Stimulated activated CD8-positive, alpha-beta memory T cell treated with anti-CD3 and anti-CD28 coated beads, Interleukin-2, amount 100 ng/mL, for 1 hour (primary cell): ENCODE results near the gene RASSF10.

Experiments used
- DNase-seq, 2 donors: peaks; one replicate each; pipeline ENCODE4 v3.0.0-alpha.2; 2020; ENCODE audit warnings: low read depth in 2 of 2

The RASSF10 gene

DNA sequence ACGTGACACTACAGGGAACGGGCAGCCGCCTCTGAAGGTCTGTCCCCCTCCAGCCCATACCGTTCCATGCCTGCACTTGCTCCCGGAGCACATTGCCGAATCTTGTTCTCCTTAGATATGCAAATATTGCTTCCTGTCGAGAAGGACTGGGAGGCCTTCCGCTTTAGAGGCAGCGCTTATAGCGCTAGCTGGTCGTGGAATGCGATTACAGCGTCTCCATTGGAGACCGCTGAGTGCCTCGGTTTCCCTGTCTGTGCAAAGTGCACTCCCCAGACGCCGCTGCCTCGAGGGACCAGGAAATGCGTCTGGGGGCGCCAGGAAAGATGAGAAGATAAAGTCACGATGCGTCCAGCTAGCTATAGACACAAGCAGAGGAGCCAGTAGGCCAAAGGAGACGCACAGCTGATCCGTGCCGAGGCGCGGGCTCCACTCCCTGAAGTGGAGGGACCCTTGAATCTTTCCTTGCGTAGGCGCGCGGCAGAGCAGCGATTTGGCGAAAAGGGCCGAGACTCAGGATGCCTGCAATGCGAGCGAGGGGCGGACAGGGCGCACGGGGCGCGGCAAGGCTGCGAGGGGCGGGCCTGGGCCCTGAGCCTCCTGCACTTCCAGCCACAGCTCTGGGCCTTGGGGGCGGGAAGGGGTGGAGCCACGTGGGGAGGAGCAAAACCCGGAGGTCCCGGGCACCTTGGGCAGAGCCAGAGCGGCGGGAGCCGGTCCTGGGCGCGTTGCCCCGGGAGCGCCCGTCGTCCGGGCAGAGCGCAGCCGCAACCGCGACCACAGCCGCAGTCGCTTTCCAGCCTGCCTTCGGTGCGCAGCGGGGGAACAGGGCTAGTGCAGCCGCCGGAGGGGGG is at the start of gene RASSF10:
Gene RASSF10, plus strand, starts transcription at position 692 of the 851 bp plus-strand sequence. CDS start 261 bp downstream, outside the sequence.
- no peak for DNase-seq

- DNase-seq = no peak
Measured at GRCh38 chr11:12961615-12962014, 47.5 kb upstream of the RASSF10 start.

- DNase-seq = no peak
Measured at GRCh38 chr11:12962306-12962705, 46.8 kb upstream of the RASSF10 start.

DNA sequence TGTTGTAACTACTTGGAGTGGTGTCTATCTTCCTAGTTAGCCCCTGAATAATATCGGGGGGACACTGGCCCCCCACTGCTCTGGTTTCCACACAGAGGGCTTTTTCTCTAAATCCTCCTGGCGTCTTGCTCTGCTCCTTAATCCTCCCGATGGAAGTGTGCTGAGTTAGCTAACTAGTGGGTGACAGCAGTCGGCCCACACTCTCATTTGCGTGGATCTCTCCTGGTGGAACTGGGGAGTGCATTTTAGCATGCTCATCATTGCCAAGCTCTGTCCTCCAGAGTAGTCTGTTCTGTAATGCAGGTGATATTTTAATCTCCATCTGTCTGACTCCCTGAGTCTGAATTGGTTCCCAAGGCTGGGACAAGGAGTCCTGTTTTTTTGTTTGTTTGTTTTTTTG is 46.1 kb upstream of the RASSF10 start:
- no peak for DNase-seq

DNA sequence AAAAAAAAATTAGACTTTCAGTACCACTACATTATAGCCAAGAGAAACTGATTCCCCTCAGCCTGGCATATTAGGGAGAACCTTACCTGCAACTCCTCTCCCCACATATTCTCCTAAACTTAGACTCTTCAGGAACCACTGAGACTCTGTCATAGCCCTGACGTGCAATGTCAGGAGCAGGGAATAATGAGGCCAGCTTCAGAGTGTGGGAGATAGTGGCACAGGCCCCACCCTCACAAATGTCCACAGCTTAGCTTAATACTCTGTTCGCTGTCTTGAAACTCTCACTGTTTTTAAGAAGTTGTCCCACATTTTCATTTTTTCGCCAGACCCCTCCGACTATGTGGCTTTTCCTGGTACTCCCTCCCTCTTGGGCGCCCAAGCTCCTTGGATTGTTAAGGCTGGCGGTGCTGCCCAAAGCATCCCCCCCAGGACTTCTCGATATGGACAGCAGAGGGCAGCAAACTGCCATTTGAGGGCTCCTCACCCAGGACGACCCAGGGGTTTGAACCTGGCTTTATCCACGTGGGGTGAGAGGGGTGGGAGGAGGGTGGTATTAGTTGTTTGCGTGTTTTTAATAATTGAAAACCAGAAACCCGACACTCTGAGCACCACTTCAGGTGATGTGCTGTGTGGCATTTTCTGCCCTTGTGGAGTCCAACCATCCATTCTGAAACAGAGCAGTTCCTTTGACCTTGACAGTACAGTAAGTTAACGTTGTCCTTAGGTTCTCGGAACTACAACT is 45.2 kb upstream of the RASSF10 start:
- peak; percentile 14 for DNase-seq

- no peak for DNase-seq
Measured at GRCh38 chr11:12964650-12965049, 44.5 kb upstream of the RASSF10 start.

DNA sequence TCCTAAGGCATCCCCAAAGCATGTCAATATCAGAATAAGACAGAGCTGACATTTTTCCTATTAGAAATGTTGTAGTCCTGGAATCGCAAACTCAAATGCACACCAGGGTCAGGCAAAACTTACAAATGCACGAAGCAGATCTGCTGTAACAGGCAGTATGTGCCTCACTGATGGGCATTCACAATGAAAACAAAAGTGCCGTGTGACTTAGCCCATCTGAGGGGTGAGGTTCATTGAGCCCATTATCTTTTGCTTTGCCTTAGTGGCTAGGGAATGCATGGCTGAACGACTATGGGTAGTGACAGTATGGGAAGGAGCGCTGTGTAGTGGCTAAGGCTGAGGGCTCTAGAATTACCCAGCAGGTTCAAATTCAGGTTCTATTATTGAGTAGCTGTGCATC is 43.1 kb upstream of the RASSF10 start:
- DNase-seq = no peak

DNA sequence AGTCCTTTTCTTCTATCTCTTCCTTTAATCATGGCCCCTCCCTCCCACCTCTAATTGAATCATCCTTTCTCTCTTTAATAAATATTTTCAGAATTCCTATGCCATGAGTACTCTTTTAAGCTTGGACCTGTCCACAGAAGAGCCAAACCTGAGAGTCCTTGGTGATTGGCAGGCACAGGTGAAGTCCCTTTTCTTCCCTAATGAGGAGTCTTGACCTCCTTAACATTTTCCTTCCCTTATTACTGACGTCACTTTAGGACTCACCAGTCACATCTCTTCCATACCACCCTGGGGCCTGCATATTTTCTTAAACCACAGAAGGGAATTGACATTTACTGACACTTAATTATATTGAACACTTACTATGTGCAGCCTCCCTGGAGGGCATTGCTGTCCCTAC is 41.0 kb upstream of the RASSF10 start:
- DNase-seq = no peak

GRCh38 chr11:12968826-12969225 is 40.3 kb upstream of the RASSF10 start:
- no peak for DNase-seq

GRCh38 chr11:12971955-12972354 is 37.2 kb upstream of the RASSF10 start:
- no peak for DNase-seq

DNA sequence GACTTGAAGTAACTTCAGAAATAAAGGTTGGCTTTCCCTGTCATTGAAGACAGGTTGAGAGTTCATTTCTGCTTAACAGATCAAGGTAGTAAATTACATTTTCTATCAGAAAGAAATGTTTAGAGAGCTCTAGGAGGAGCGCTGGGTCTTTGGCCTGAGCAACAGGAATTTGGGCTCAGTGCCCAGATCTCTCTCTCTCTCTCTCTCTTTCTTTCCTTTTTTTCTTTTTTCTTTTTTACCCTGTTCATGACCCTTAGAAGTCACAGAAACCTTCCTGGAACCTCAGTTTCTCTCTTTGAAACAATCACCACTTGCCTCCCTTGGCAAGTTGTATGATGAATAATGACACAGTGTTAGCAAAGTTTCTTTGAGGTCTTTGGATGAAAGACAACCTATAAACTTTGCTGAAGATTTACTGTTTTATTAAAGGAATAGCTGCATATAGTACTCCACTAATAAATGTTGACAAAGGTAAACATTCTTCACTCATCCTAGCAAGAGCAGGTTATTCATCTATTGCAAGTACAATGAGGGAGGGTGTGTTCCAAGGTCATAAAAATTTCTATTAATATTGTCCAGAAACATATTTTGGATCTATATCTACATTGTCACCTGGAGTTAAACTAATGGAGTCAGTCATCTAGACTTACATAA is 35.5 kb upstream of the RASSF10 start:
- no peak for DNase-seq

- DNase-seq = no peak
Measured at GRCh38 chr11:12975195-12975594, 33.9 kb upstream of the RASSF10 start.

- no peak for DNase-seq
Measured at GRCh38 chr11:12979928-12980689, 29.0 kb upstream of the RASSF10 start.

DNA sequence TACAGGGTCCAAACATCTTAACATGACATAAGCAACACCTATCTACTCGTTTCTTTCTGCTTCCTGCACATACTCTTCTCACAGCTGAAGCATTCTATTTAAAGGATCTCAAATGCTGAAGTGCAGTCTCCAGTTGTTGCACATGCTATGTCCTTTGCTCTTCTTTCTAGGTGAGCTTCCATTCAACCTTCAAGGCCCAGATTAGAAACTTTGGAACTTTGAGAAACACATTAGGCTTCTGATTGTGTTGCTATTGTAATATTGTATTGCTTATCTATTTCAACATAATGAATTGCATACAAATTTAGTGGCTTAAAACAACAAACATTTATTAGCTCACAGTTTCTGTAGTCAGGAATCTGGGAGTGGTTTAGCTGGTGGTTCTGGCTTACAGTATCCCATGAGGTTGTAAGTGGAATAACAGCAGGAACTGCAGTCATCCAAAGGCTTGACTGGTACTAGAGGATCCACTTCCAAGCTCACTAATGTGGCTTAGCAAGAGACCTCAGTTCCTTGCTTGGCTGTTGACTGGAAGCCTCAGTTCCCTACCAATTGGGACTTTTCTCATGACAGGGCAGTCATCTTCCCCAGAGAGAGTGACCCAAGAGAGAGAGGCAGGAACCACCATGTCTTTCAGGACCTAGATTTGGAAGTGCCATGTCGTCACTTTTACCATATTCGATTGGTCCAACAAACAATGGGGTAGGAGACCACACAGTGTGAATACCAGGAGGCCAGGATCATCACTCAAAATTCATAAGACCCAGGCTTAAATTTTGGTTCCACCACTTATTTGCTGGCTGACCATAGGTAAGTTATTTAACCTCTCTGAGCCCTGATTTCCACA is 27.2 kb upstream of the RASSF10 start:
- no peak for DNase-seq

GRCh38 chr11:12983336-12983735 is 25.8 kb upstream of the RASSF10 start:
- no peak for DNase-seq

GRCh38 chr11:12986194-12986898 is 22.8 kb upstream of the RASSF10 start:
- DNase-seq = no peak

DNA sequence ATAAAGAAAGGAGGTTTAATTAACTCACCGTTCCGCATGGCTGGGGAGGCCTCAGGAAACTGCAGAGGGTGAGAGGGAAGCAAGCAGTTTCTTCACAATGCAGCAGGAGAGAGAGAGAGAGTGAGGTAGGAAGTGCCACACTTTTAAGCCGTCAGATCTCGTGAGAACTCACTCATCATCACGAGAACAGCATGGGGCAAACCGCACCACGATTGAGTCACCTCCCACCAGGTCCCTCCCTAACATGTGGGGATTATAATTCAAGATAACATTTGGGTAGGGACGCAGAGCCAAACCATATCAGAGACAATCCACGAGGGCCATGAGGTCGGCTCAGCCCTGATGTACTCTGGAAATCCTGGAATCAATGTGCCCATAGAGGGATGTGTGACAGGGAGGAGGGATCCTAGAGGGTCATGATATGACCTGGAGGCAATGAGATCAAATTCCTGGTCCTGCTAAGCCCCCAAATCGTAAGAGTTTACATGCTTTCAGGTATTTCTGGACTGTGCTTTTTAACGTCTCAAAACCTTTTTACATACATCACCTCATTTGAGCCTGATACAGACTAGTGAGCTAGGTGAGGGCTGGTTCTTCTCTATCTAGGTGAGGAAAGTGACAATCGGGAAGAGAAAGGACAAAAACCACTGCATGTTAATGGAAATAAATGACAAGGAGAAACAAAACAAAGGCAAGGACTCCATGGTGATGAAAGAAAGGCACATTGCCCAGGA is 19.5 kb upstream of the RASSF10 start:
- DNase-seq = no peak

GRCh38 chr11:12990162-12990480 is 19.0 kb upstream of the RASSF10 start:
- DNase-seq = no peak

DNA sequence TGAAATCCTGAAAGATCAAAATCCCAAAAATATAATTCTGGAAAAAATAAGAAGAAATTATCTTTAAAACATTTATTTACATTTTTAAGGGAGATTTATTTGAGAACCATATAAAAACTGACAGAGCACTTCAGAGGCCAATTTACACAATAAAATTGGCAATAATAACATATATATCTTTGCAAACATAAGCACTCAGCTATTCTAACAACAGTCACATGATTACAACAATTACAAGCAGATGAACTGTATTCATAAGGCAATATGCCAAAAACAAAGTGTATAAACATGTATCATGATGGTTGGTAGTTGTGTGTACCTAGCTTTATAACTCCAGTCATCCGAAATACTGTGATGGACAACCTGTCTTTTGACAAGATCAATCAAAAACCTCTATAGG is 17.7 kb upstream of the RASSF10 start:
- DNase-seq = no peak

- DNase-seq = no peak
Measured at GRCh38 chr11:12993626-12994025, 15.5 kb upstream of the RASSF10 start.
